ENCODE data around the gene STMN1.

DNA sequence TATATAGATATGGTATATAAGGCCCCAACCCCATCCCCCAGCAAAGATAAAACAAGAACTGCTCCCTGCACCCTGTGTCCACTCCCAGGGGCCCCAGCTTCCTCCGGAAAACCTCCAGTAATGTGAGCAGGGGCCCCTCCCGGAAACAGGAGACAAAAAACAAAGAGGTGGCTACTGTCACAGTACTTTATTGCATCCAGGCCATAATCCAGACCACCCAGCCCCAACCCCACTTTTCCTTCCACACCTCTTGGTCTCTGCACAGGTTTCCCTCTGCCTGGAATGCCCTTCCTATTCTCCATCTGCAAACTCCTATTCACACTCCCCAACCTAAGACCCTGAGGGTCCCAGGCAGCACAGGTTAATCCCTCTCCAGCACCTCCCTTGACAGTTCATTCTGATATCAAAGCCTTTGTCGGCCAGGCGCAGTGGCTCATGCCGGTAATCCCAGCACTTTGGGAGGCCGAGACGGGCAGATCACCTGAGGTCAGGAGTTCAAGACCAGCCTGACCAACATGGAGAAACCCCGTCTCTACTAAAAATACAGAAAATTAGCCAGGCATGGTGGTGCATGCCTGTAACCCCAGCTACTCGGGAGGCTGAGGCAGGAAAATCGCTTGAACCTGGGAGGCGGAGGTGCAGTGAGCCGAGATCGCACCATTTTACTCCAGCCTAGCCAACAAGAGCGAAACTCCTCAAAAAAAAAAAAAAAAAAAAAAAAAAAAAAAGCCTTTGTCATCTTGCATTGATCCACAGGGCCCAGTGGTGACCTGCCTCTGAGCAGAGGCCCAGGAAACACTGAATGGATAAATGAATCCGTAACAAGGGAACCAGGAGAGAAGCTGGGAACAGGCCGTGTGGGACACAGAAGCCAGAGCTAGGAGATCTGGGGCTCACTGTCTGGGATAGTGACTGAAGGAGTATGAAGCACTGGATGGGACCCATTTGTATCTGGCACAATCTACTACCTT lies 44.6 kb downstream of the STMN1 start:
- TF ChIP-seq CTCF (IDR thresholded peaks at IDR 0.05) (no peak), POLR2A (IDR thresholded peaks at IDR 0.05) (no peak)
